ENCODE data around the gene ARHGEF28. TPM values are rescaled to one million over a fixed set of nuclear protein-coding genes. Genes with fewer than 3 reads are reported as not detected.

ARHGEF28 gene
- total and polyA plus RNA-seq, 2 of the 13 experiments (the other 11 are each of a cell fraction or from before 2014, with no cell fraction given) = 17.4 to 34.1 TPM

GRCh38 chr5:73623901-73624404, 2.0 kb upstream of the ARHGEF28 start (continued):
- no peak for TF ChIP-seq SIN3B (IDR thresholded peaks at IDR 0.05; ENCODE audit: low read length)
- TF ChIP-seq SRSF1 (optimal IDR thresholded peaks at IDR 0.05; ENCODE audit: low read depth, low read length) = no peak
- TF ChIP-seq HES4 (CRISPR knock-in tag; IDR thresholded peaks at IDR 0.05; ENCODE audit: borderline replicate concordance) = no peak
- TF ChIP-seq ZC3H4 (CRISPR knock-in tag; IDR thresholded peaks at IDR 0.05; ENCODE audit: borderline replicate concordance) = no peak
- no peak for TF ChIP-seq RBAK (CRISPR knock-in tag; IDR thresholded peaks at IDR 0.05)
- peak; percentile 99 for TF ChIP-seq ZGPAT (CRISPR knock-in tag; IDR thresholded peaks at IDR 0.05)
- no peak for TF ChIP-seq ZFAT (CRISPR knock-in tag; conservative IDR thresholded peaks at IDR 0.05)
- TF ChIP-seq DRAP1 (CRISPR knock-in tag; IDR thresholded peaks at IDR 0.05) = peak; percentile 49; the same call in 1 of the 2 replicates
- TF ChIP-seq ZNF562 (CRISPR knock-in tag; IDR thresholded peaks at IDR 0.05; ENCODE audit: borderline replicate concordance) = no peak
- TF ChIP-seq, protein P1, sequence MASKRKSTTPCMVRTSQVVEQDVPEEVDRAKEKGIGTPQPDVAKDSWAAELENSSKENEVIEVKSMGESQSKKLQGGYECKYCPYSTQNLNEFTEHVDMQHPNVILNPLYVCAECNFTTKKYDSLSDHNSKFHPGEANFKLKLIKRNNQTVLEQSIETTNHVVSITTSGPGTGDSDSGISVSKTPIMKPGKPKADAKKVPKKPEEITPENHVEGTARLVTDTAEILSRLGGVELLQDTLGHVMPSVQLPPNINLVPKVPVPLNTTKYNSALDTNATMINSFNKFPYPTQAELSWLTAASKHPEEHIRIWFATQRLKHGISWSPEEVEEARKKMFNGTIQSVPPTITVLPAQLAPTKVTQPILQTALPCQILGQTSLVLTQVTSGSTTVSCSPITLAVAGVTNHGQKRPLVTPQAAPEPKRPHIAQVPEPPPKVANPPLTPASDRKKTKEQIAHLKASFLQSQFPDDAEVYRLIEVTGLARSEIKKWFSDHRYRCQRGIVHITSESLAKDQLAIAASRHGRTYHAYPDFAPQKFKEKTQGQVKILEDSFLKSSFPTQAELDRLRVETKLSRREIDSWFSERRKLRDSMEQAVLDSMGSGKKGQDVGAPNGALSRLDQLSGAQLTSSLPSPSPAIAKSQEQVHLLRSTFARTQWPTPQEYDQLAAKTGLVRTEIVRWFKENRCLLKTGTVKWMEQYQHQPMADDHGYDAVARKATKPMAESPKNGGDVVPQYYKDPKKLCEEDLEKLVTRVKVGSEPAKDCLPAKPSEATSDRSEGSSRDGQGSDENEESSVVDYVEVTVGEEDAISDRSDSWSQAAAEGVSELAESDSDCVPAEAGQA (IDR thresholded peaks at IDR 0.05; ENCODE audit: low read depth) = no peak
- TF ChIP-seq, protein P1 (CRISPR knock-in tag; IDR thresholded peaks at IDR 0.05; ENCODE audit: borderline replicate concordance) = peak; percentile 55; the same call in 1 of the 2 replicates
- TF ChIP-seq ZNF552 (CRISPR knock-in tag; IDR thresholded peaks at IDR 0.05; ENCODE audit: borderline replicate concordance) = no peak
- TF ChIP-seq JDP2 (CRISPR knock-in tag; IDR thresholded peaks at IDR 0.05; ENCODE audit: borderline replicate concordance) = no peak
- TF ChIP-seq RXRA (CRISPR knock-in tag; IDR thresholded peaks at IDR 0.05) = peak; percentile 91; the same call in 1 of the 2 replicates
- TF ChIP-seq DR1 (CRISPR knock-in tag; IDR thresholded peaks at IDR 0.05) = peak; percentile 28; the same call in 1 of the 2 replicates
- TF ChIP-seq FOSL2 (CRISPR knock-in tag; IDR thresholded peaks at IDR 0.05) = peak; percentile 81
- TF ChIP-seq CREB3 (CRISPR knock-in tag; IDR thresholded peaks at IDR 0.05) = no peak
- peak; percentile 90; the same call in 1 of the 2 replicates for TF ChIP-seq SALL1 (CRISPR knock-in tag; IDR thresholded peaks at IDR 0.05)
